HL-60 (cell line): ENCODE data around the gene SIX1.

Source experiments
- DNase-seq, 2 experiments: peaks; one replicate each; pipeline ENCODE4 v3.0.0-alpha.2; 2010 to 2020; ENCODE audit warnings: low read depth in 1 of 2, low spot score in 1 of 2
- H3K27ac ChIP-seq: fragments of 250-450 bp; sonication (Bioruptor Pico); replicated peaks from 2 replicates; pipeline ENCODE4 v1.5.1; 2020; ENCODE audit warnings: mild to moderate bottlenecking, moderate library complexity
- H3K27me3 ChIP-seq: fragments of 250-450 bp; sonication (Bioruptor Pico); 2 replicates; pipeline ENCODE4 v1.5.1; 2021; ENCODE audit warnings: mild to moderate bottlenecking, moderate library complexity; ENCODE audit not compliant: insufficient read depth, poor library complexity, severe bottlenecking
- H3K4me3 ChIP-seq: replicated peaks from 2 replicates; pipeline ENCODE4 v1.5.1; 2011; ENCODE audit warnings: mild to moderate bottlenecking, control low read depth, low read length; ENCODE audit not compliant: insufficient read depth
- CTCF ChIP-seq: IDR thresholded peaks from one replicate; pipeline ENCODE4 v1.5.1; 2011; ENCODE audit warnings: low read length, control low read depth, inconsistent platforms; ENCODE audit not compliant: insufficient read depth
- GABPA ChIP-seq: IDR thresholded peaks from 2 replicates; pipeline ENCODE4 v1.6.1; 2012; ENCODE audit warnings: low read depth
- POLR2AphosphoS5 ChIP-seq: IDR thresholded peaks from 2 replicates; pipeline ENCODE4 v1.6.1; 2012; ENCODE audit warnings: low read depth
- REST ChIP-seq: IDR thresholded peaks from 2 replicates; pipeline ENCODE4 v1.6.1; 2012; ENCODE audit warnings: low read depth; ENCODE audit not compliant: insufficient replicate concordance
- SPI1 ChIP-seq: IDR thresholded peaks from 2 replicates; pipeline ENCODE4 v1.6.1; 2012; ENCODE audit warnings: low read depth, mild to moderate bottlenecking, borderline replicate concordance

Gene SIX1

GRCh38 chr14:60631842-60632241, 17.4 kb downstream of the SIX1 start:
- H3K27me3 ChIP-seq = peaks cover 21% of the 10 kb centered on the region
- DNase-seq = no peak
- no peak overlapping the region for H3K27ac ChIP-seq
- no peak overlapping the region for H3K4me3 ChIP-seq
- no peak for TF ChIP-seq POLR2AphosphoS5
- TF ChIP-seq REST = no peak
- no peak for TF ChIP-seq CTCF
- TF ChIP-seq GABPA = no peak
- TF ChIP-seq SPI1 = no peak

- no peak overlapping the region for H3K27ac ChIP-seq
- DNase-seq = no peak
- no peak overlapping the region for H3K4me3 ChIP-seq
- H3K27me3 ChIP-seq = peaks cover 10% of the 10 kb centered on the region
- TF ChIP-seq CTCF = no peak
- TF ChIP-seq GABPA = no peak
- TF ChIP-seq POLR2AphosphoS5 = no peak
- TF ChIP-seq REST = no peak
- no peak for TF ChIP-seq SPI1
Measured at GRCh38 chr14:60630129-60630528, 19.1 kb downstream of the SIX1 start.

- Histone ChIP-seq H3K4me3 (no peak overlapping the region), H3K27ac (no peak overlapping the region), H3K27me3 (peaks cover 10% of the 10 kb centered on the region)
- no peak for DNase-seq
- no peak for TF ChIP-seq REST
- no peak for TF ChIP-seq GABPA
- no peak for TF ChIP-seq POLR2AphosphoS5
- TF ChIP-seq SPI1 = no peak
- TF ChIP-seq CTCF = no peak
Measured at GRCh38 chr14:60628892-60629291, 20.4 kb downstream of the SIX1 start.
